NT2/D1 (cell line): ENCODE data around the gene GCLM.

ENCODE experiments used
- DNase-seq: peaks from one replicate; pipeline ENCODE4 v3.0.0-alpha.2; 2011; ENCODE audit warnings: low read depth, low spot score
- H3K27me3 ChIP-seq: 2 replicates; pipeline ENCODE4 v1.6.0; 2011; ENCODE audit warnings: mild to moderate bottlenecking; ENCODE audit not compliant: insufficient read length, insufficient read depth
- H3K36me3 ChIP-seq: 2 replicates; pipeline ENCODE4 v1.6.1; 2011; ENCODE audit warnings: mild to moderate bottlenecking, low read length, mixed read lengths; ENCODE audit not compliant: insufficient read depth, insufficient read length
- H3K4me1 ChIP-seq: 2 replicates; pipeline ENCODE4 v1.5.1; 2011; ENCODE audit not compliant: insufficient read depth, insufficient read length
- H3K4me3 ChIP-seq: 2 replicates; pipeline ENCODE4 v1.5.1; 2011; ENCODE audit warnings: low read depth; ENCODE audit not compliant: insufficient read length
- H3K9ac ChIP-seq: 2 replicates; pipeline ENCODE4 v1.6.0; 2011; ENCODE audit warnings: low read depth; ENCODE audit not compliant: insufficient read length
- H3K9me3 ChIP-seq: 2 replicates; pipeline ENCODE4 v1.5.1; 2011; ENCODE audit warnings: mild to moderate bottlenecking, low read length; ENCODE audit not compliant: insufficient read depth
- SUZ12 ChIP-seq: IDR thresholded peaks from 2 replicates; pipeline ENCODE4 v1.6.1; 2011; ENCODE audit not compliant: insufficient read length, insufficient read depth; ENCODE audit errors: extremely low read depth
- YY1 ChIP-seq: IDR thresholded peaks from 2 replicates; pipeline ENCODE4 v1.6.1; 2011; ENCODE audit not compliant: insufficient read length, insufficient read depth
- ZNF274 ChIP-seq: IDR thresholded peaks from 2 replicates; pipeline ENCODE4 v1.6.1; 2011; ENCODE audit warnings: mild to moderate bottlenecking, low read depth, low read length

Gene GCLM

DNA sequence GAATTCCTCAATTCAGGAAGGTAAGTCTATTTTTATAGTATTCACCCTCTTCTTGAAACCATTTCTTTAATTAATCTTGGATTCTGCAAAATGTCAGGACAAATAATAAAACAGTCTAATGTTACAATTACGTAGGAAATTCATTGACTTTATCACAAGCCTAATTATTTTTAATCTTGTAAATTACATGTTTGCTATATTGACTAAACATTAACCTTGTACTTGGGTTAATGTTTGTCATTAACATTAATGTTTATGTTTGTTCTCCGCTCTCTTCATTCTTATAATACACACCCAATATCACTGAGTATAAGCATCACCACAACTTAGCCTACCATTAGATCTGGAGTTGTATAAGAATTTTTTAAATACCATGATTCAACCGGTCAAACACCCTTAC is 2.8 kb downstream of the GCLM start:
- no peak for TF ChIP-seq ZNF274
- TF ChIP-seq YY1: no peak
- no peak for TF ChIP-seq SUZ12
- no peaks in the 10 kb centered on the region for H3K9me3 ChIP-seq
- H3K9ac ChIP-seq: no peak overlapping the region
- peaks cover 7% of the 10 kb centered on the region for H3K36me3 ChIP-seq
- DNase-seq: no peak
- no peak overlapping the region for H3K4me3 ChIP-seq
- H3K27me3 ChIP-seq: peaks cover 14% of the 10 kb centered on the region
- H3K4me1 ChIP-seq: peaks cover 2% of the 10 kb centered on the region

DNA sequence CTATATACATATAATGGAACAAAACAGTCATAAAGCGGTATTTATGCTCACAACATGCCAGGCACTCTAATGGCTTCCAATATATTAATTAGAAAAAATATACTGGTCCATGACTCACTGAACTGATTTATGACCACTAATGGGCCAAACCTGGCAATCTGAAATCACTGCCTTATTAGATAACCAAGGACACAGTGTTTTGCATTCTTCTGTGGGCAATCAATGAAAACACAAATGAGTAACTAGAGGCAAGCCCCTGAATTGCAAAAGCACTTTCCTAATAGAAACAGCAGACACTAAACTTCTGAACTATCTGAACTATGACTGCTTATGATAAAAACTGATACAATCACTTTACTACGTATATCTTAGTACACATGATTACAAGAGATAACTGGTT is 3.5 kb downstream of the GCLM start:
- TF ChIP-seq SUZ12 (no peak), ZNF274 (no peak), YY1 (no peak)
- Histone ChIP-seq H3K4me3 (no peak overlapping the region), H3K9me3 (no peaks in the 10 kb centered on the region), H3K36me3 (peaks cover 14% of the 10 kb centered on the region), H3K9ac (no peak overlapping the region), H3K27me3 (peaks cover 14% of the 10 kb centered on the region), H3K4me1 (peaks cover 2% of the 10 kb centered on the region)
- no peak for DNase-seq

DNA sequence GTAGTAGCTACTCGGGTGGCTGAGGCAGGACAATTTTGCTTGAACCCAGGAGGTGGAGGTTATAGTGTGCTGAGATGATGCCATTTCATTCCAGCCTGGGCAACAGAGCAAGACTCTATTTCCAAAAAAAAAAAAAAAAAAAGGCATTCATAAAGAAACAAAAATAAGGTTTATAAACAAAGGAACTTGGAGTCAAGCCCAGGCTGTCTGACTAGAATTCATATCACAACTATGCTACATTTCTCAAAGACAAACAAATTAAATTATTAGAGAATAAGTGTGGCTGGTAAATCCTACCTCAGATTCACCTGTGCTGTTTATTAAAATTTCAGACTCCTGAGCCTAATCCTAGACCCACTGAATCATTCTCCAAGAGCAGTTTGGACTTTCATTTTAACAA is 4.2 kb downstream of the GCLM start:
- no peaks in the 10 kb centered on the region for H3K9me3 ChIP-seq
- H3K27me3 ChIP-seq: peaks cover 14% of the 10 kb centered on the region
- no peak overlapping the region for H3K4me3 ChIP-seq
- peaks cover 2% of the 10 kb centered on the region for H3K4me1 ChIP-seq
- peaks cover 21% of the 10 kb centered on the region for H3K36me3 ChIP-seq
- DNase-seq: no peak
- TF ChIP-seq ZNF274: no peak
- no peak overlapping the region for H3K9ac ChIP-seq

GRCh38 chr1:93904228-93904627 is 5.0 kb downstream of the GCLM start:
- TF ChIP-seq ZNF274 (no peak), YY1 (no peak), SUZ12 (no peak)
- no peak for DNase-seq
- no peaks in the 10 kb centered on the region for H3K9me3 ChIP-seq
- H3K4me1 ChIP-seq: peaks cover 2% of the 10 kb centered on the region
- H3K4me3 ChIP-seq: no peak overlapping the region
- peaks cover 29% of the 10 kb centered on the region for H3K36me3 ChIP-seq
- no peak overlapping the region for H3K9ac ChIP-seq
- H3K27me3 ChIP-seq: peaks cover 14% of the 10 kb centered on the region

DNA sequence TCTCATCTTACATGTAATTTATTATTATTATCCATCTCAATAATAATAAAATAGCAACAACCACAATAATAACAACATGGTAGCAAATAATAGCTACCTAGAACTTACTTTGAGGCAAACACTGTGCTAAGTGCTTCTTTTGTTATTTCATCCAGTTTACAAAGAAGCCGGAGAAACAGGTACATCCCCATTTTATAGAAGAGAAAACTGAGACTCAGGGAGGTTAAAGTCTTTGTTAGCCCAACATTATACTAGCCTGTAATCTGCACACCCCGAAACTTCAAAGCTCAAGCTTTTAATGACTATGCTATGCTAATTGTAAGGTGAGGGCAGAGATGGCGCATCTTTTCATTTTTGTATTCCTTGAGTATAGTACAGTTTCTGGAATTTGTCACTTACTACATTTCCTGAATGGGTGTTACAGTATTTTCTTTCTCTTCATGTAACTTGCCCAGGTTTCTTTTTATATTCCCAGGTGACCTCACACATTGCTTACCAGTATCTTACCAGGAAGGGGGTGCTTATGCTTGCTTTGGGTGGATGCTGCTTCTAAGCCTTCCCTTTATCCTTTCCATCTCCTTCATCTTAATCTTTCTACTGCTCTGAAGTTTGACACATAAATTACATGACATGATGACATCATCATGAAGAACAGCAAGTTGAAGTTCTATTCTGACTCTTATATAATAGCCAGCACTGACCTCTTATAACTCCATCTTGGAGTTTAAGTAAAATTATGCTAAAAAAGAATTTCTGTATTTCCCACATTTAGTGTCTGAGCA is 8.3 kb downstream of the GCLM start:
- no peaks in the 10 kb centered on the region for H3K9me3 ChIP-seq
- peaks cover 50% of the 10 kb centered on the region for H3K36me3 ChIP-seq

GRCh38 chr1:93899543-93900207 is 9.6 kb downstream of the GCLM start:
- Histone ChIP-seq H3K4me3 (no peak overlapping the region), H3K36me3 (peaks cover 59% of the 10 kb centered on the region), H3K9ac (no peak overlapping the region), H3K4me1 (no peaks in the 10 kb centered on the region), H3K27me3 (no peaks in the 10 kb centered on the region), H3K9me3 (no peaks in the 10 kb centered on the region)
- TF ChIP-seq ZNF274 (no peak), YY1 (no peak), SUZ12 (no peak)
- DNase-seq: no peak

More for the DNA sequence above, 8.3 kb downstream of the GCLM start:
- Histone ChIP-seq H3K9ac (no peak overlapping the region), H3K27me3 (no peaks in the 10 kb centered on the region), H3K4me3 (no peak overlapping the region), H3K4me1 (no peaks in the 10 kb centered on the region)
- TF ChIP-seq SUZ12 (no peak), YY1 (no peak), ZNF274 (no peak)
- no peak for DNase-seq

- DNase-seq: no peak
- Histone ChIP-seq H3K4me1 (no peaks in the 10 kb centered on the region), H3K27me3 (no peaks in the 10 kb centered on the region), H3K4me3 (no peak overlapping the region), H3K9ac (no peak overlapping the region), H3K36me3 (peaks cover 24% of the 10 kb centered on the region), H3K9me3 (no peaks in the 10 kb centered on the region)
- TF ChIP-seq SUZ12 (no peak), YY1 (no peak), ZNF274 (no peak)
Observed at GRCh38 chr1:93888900-93889299, 20.3 kb downstream of the GCLM start.
